Activated CD4-positive, alpha-beta T cell treated with anti-CD3 and anti-CD28 coated beads, Interleukin-2, Interleukin-4, amounts not matched to agents 100 ng/mL and 50 ng/mL, durations not matched to agents 16 hours and 8 hours (primary cell): ENCODE data around the gene B3GNT3.

Experiments used
- DNase-seq: peaks from one replicate; pipeline ENCODE4 v3.0.0-alpha.2; 2020; ENCODE audit warnings: low spot score

Gene B3GNT3

DNA sequence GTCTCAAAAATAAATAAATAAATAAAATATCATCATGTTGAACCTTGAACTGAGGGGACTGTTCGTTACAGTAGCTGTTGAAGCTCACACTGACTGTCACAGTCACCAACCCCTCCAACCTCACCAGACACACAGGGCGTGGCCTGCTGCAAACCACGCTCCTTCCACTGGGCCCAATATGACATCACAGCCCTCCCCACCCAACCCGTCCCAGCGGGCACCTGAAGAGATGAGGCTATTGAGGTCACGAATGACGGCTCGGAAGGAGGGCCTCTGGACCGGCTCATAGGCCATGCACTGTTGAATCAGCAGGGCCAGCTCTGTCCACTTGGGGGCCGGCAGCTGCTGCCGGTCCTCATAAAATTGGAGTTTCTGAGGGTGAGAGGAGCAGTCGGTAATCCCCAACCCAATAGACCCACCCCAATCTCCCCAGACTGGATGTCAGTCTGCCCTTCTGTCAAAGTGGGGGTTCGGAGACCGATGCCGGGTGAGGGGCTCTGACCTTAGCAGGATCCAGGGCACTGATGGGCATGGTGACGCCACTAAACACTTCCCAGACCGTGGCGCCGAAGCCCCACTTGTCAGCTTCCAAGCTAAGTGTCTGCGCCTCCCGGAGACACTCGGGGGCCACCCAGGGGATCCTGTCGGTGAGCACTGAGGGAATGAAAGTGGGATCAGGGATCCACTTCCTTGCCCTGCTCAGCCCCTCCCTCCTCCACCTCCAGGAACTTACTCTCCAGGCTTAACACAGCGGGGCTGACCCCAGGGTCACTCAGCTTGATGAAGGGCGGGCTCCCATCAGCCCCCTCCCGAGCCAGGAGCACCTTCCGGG lies 39.6 kb downstream of the B3GNT3 start:
- DNase-seq: no peak

GRCh38 chr19:17835182-17836006 lies 40.5 kb downstream of the B3GNT3 start:
- DNase-seq: no peak

GRCh38 chr19:17836530-17836929 lies 41.6 kb downstream of the B3GNT3 start:
- DNase-seq: no peak

GRCh38 chr19:17837972-17838371 lies 43.0 kb downstream of the B3GNT3 start:
- DNase-seq: no peak

- no peak for DNase-seq
These were observed 45.1 kb downstream of the B3GNT3 start for GRCh38 chr19:17840019-17840418.

- DNase-seq: no peak
These were observed 46.5 kb downstream of the B3GNT3 start for GRCh38 chr19:17841371-17841809.

DNA sequence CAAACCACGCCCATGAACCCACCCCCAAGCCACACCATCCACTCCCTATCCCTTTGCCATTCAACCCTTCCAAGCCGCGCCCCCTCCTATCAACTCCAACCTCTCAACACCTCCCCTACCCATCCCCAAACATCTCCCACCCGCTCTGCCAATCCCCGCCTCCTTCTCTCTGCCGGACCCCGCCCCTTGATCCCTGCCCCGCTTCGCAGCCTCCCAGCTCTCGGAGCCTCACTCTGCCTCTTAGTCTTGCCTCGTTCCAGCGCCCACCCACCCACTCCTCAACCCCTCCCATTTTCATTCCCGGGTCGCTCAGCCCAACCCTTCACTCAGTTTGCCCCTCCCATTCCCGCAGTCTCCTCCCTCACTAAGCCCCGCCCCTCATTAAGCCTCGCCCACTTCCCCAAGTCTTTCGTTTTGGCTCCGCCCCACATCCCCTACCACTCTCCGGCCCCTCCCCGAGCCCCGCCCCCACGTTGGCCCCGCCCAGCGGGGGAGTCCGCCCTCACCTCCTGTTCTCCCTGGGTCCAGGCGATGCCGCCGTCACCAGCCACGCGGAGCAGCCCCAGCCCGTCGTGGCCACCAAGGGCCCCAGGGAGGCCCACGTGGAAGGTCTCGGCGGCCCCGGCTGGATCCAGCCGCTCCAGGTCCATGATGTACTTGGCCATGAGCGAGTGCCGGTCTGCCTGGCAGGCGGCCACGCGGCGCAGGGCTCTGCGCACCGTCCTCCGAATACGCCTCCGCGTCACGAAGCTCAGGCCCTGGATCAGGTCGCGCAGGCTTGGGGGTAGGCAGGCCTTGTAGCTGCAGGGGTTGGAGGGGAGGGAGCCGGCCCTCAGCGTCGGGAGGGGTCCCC lies 47.1 kb downstream of the B3GNT3 start:
- peak; percentile 66 for DNase-seq

DNA sequence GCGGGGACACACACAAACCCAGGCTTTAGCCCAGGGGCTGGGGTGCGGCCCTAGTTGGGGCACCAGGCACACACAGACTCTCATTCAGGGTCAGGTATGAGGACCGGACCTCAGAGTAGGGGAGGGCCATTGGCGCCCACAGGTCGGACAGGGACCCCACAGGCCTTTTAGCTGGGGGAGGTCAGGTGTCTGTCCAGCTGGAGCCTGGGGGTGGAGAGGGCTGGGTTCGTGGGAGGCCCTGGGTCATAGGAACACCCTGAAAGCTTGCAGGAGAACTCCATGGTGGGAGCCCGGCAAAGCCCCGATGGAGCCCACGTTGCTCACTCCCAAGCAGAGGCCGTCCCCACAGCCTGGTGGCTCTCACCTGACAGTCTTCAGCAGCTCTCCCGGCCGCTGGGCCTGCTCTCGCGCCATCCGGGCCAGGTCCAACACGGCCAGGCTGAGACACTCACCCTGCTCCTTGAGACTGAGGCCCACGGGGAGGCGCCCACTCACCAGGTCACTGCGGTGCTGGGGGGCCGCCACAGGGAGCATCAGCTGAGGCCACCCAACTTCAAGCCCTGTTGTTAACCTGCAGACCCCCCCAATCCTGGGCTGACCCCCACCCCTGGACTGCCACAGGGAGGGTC lies 47.8 kb downstream of the B3GNT3 start:
- no peak for DNase-seq

DNA sequence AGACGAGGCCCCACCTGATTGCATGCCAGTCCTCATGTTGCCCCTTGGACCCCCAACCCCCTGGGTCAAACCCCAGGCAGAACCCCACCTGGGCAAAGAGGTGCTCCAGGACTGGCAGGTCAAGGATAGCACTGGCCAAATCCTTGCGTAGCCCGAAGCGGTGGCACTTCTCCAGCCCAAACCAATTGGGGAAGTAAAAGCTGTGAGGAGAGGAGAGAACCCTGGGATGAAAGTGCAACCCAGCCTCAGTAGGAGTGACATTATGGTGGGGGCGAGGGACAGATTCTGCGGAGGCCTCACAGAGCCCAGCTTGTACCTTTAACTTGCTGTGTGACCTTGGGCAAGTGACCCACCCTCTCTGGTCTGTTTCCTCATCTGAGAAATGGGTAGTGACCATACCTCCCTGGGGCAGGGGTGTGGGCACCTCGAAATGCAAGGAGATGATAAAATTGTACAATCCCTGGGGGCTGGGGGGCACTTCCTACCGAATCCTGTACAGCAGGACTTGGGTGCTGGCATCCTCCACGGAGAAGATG lies 48.4 kb downstream of the B3GNT3 start:
- DNase-seq: no peak

DNA sequence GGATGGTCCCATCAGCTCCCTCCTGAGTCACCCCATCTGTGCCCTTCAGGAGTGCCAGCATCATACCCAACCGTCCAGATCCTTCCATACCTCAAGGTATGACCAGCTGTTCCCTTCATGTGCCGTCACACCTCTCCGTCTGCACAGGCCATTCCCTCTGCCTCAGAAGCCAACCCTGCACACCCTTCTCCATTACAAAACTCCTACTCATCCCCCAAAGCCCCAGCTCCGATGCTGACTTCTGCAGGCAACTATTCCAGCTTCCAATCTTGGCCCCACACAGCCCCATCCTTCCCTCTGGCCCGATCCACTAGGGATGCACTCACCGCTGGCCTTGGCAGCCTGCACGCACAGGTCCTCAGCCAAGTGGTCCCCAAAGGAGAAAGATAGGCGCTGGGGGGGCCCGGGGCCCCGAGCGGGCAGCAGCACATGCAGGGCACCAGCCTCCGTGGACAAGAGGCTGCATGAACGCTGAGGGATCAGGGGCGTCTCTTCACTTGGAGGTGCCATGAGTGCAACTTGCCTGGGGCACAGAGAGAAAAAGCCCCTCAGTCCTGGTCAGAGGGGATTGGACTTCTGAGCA lies 49.1 kb downstream of the B3GNT3 start:
- DNase-seq: no peak

DNA sequence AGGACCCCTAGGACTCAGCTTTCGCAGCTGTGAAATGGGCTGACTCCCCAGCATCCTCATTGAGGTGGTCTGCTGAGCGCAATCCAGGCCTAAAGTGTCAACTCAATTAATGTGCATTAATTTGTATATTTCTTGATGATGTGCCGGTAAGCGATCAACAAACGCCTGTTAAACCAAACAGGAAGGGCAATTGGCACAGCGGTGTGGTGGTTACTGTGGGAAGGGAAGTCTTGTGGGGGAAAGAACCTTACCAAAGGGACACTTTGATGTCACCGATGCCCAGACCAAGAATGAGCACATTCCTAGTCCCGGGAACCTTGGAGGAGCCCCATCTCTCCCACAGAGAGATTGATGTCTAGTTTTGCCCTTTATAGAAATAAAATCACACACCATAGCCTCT lies 51.2 kb downstream of the B3GNT3 start:
- peak; percentile 59 for DNase-seq

- DNase-seq: peak; percentile 92
These were observed 52.8 kb downstream of the B3GNT3 start, which contains the start of gene JAK3 for GRCh38 chr19:17847538-17848366. Gene JAK3, minus strand, starts transcription at chr19:17847982. Its CDS starts 3,565 bp downstream, at chr19:17844417.

DNA sequence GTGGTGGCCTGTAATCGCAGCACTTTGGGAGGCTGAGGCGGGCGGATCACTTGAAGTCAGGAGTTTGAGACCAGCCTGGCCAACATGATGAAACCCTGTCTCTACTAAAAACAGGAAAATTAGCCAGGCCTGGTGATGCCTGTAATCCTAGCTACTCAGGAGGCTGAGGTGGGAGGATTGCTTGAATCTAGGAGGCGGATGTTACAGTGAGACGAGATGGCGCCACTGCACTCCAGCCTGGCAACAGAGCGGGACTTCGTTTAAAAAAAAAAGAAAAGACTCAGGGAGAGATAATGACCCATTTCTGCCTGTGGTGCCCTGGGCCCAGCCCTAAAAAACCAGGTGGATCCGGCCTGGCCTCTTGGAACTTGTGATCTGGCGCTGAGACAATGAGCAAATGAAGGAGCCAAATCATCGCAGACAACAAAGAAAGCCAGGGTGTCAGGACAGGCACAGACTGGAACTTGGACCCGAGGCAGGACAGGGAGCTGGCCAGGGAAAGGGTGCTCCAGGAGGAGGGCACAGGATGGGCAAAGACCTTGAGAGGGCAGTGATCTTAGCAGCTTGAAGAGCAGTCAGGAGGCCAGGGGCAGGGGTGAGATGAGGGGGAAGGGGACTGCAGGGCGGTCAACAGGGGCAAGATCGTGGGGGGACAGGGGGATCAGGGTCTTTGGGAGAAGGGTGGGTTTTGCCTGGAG lies 53.8 kb downstream of the B3GNT3 start:
- no peak for DNase-seq

GRCh38 chr19:17854061-17854460 lies 59.1 kb downstream of the B3GNT3 start:
- DNase-seq: no peak

DNA sequence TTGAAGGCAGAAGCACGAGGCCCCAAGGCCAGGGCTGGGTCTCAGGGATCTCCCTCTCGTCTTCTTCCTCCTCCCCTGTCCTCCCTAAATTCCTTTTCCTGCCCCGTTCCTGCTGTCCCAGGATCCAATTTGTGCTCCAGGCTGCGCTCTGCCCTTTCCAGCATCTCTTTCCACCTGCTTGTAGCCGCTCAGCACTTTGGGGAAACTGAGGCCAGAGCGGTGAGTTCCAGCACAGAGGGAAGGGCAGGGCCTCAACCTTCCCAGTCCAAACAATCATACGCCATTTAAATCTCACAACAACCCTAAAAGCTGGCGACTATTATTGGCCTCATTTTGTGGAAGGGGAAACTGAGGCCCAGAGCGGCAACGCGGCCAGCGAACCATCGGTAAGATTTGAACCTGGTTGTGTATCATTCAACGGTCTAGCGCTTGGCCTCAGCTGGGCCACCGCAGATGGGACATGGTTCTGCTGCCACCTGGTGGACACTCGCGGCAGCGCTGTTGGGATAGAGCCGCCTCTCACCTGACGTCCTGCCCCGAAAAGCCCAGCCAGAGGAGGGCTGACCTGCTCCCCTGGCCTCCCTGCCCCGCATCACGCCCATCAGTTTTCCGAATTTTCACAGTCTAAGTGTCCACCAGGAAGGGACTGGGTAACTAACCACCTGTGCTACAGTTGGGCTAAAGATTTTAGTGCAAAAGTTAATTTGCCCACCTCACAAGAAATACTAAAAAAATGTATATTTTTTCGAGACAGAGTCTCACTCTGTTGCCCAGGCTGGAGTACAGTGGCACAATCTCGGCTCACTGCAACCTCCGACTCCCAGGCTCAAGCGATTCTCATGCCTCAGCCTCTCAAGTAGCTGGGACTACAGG lies 60.6 kb downstream of the B3GNT3 start:
- peak; percentile 94 for DNase-seq

DNA sequence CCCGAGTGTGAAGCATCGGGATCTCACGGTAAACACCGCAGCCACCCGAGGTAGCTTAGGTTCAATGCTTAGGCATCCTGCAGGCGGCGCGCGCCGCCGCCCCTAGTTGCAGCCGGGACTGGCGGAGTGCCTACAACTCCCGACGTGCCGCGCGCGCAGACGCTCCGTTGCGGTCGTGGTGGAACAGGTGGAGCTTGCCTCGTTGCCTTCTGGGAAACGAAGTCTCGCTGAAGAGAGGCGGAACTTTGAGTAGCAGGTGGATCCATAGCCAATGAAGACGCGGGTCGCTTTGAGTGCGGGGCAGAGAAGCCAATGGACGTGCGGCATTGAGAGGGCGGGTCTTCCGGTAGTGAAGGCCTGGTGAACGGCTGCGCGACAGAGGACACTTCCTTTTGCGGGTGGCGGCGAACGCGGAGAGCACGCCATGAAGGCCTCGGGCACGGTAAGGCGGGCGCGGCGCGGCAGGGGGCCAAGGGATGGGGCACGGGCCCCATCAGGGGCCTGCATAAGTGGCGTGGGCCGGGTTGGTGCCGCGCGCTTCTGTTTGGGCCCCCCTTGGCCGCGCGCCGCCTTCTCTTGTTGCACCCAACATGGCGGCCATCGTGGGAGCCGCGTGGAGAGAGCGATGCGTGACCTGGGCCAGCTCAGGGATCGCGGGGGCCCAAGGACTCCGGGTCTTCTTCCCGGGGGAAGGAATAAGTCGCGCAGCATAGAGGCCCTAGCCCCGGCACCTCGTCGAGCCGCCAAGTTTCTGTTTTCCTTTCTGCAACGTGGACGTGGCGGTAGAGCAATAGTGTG lies 64.8 kb downstream of the B3GNT3 start, which contains the start of gene RPL18A:
RPL18A (plus strand) TSS at position 378 of the 798 bp plus-strand sequence; CDS start at position 425, 47 bp downstream.
- peak; percentile 100 for DNase-seq

DNA sequence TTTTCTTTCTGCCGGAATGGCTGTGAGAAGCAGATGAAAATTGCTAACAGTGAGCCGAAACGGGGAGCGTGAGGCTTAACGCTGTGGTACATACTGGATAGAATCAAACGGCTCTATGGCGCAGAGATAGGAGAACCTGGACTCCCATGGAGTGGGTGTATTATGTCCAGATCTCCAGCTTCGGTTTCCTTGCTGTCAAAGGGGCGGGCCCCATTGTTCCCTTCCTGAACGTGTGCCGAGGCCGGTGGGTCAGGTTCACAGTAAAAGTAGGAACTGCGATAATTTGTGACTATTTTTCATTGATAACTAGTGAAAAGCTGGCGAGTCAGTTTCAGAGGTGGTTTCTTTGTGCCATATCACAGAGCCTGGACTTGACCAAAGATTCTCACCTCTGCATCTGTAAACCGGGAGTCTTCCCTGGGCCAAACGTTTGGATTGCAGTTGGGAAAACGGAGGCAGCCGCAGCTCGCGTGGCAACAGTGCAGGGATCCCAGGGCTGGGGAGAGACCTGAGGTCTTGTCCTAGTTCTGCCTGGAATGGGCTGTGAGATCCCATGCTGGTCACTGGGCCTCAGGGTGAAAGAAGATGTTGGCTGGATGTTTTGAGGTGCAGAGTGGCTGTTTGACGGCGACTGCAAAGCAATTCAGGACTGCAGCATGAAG lies 65.5 kb downstream of the B3GNT3 start:
- DNase-seq: no peak
